SK-N-DZ (cell line): Measurements from ENCODE around the gene NR2E1.
A peak's percentile ranks its signal among the peaks of the same experiment; 100 is the strongest.

Experiments used
- DNase-seq: peaks from one replicate; pipeline ENCODE4 v3.0.0-alpha.2; 2015; ENCODE audit warnings: low spot score

Gene NR2E1

GRCh38 chr6:108156180-108156937 is 9.5 kb upstream of the NR2E1 start:
- no peak for DNase-seq

- no peak for DNase-seq
Measured at GRCh38 chr6:108156938-108157233, 8.9 kb upstream of the NR2E1 start.

DNA sequence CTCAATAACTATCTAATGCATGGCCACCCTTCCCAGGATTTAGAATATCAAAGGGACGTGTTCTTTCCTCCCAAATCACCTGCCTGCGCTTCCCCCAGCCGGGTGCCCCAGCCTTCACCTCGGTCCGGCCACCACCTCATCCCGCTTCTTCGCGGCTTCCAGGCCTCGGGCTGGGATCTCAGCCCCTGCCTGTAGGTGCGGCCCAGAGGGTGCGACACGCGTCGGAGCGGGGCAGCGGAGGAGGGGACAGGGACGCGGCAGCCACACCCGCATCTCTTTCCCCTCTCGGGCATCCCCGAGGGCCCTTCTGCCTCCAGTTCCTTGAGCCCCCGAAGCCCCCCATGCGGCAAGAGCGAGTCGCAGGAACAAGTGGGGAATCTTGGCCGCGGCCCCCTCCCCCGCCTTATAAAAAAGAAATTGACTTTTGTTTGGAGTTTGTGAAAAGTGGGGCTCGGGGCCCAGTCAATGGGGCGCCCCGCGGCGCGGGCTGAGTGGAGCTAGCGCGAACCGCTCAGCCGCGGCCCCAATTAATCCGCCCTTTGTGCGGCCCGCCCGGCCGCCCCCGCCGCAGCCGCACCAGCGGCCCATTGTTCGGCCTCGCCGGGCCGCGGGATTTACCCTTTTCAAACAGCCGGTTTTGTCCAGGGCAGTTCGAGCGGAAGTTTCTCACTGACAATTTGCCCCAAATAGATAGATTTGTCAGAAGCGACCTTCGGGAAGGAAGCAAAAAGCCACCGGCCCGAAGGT is 8.4 kb upstream of the NR2E1 start:
- no peak for DNase-seq

- no peak for DNase-seq
Measured at GRCh38 chr6:108157981-108158525, 7.8 kb upstream of the NR2E1 start.

DNA sequence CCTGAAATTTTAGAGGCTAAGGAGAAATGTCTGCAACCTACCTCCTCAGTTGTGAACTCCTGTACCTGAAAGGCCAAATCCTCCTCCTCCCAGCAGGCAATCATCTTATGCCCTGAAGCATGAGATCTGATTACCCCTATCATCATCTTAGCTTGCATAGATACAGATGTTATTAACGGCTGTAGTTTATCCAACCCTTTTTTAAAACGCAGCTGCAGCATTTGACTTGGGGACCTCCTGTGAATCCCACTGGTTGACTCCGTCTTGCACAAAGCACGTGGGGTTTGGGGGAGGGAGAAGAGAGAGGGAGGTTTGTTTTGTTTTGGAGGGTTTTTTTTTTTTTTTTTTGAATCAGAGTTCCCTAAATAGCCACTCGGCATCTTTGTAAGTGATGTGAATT is 5.8 kb upstream of the NR2E1 start:
- DNase-seq = no peak

DNA sequence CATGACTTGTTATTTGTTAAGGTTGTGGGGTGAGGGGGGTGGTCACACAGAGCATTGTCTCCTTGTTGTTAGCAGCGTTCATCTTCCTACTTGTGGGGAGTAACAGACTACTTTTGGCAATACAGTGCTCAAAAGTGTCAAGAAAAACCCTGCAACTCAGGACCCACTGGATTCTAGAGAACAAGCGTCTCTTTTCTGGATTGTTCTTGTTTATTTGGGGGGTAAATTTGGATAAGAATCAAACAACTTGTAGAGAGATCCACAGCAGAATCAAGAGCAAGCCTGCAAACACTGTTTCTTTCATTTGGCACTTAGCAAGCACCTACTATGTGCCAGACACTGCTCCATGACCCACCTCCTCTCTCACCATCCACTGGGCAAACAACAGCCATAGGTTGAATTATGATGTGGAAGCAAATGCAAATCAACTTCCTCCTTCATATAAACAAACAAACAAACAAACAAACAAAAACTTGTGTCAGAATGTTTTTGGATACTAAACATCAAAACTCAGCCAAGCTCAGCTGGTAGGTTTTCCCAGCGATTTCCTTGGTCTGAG is 4.0 kb upstream of the NR2E1 start:
- DNase-seq = no peak

- DNase-seq = no peak
Measured at GRCh38 chr6:108163267-108163643, 2.6 kb upstream of the NR2E1 start.

GRCh38 chr6:108163644-108164542 is 1.9 kb upstream of the NR2E1 start:
- DNase-seq = no peak

DNA sequence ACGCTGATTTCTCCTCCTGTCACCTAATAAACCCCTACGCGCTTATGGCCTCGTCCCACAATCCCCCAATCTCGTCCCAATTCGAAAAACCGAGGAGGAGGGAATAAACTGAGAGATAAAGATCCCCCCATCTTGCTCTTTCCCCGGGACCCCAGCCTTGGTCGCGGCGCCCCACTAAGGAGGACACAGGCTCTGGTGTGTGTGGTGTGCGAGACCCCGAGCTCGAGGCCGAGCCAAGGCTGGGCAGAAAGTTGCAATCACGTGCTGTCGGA is 1.3 kb upstream of the NR2E1 start:
- DNase-seq = no peak

DNA sequence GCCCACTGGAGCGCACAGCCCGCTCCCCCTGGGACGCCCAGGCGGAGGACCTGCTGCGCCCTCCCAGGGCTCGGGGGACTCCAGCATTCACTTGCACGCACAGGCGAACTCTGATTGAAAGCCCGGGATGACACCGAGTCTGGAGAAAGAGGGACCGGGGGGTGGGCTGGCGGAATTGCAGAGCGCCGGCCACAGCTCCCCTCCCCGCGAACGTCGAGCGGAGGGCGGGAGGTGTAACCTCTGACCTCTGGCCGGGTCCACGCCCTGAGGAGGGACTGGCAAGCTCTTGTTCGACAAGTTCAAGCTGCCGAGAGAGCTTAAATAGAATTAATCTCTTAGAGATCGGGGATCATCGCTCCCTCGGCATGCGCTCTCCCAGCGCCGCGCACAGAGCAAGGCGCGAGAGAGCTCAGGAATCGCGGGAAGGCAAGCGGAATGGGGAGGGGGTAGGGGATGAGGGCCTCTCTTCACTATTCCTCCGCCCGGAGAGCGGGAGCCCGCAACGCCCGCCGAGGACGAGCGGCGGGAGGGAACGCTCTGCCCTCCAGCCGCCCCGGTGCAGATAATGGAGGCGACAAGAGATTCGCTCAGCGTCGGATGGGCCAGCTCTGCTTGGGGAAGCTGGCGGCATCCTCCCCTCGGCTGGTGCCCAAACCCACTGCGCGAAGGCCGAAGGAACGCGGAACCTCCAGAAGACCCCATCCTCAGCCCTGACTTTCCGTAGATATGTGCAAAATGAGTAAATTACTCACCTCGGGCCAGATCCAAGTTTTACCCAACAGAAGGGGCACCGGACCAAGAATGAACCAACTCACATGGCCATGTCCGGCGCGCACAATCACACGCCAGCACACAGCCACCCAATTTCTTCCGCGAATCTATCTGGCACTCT is 761 bp upstream of the NR2E1 start:
- no peak for DNase-seq

DNA sequence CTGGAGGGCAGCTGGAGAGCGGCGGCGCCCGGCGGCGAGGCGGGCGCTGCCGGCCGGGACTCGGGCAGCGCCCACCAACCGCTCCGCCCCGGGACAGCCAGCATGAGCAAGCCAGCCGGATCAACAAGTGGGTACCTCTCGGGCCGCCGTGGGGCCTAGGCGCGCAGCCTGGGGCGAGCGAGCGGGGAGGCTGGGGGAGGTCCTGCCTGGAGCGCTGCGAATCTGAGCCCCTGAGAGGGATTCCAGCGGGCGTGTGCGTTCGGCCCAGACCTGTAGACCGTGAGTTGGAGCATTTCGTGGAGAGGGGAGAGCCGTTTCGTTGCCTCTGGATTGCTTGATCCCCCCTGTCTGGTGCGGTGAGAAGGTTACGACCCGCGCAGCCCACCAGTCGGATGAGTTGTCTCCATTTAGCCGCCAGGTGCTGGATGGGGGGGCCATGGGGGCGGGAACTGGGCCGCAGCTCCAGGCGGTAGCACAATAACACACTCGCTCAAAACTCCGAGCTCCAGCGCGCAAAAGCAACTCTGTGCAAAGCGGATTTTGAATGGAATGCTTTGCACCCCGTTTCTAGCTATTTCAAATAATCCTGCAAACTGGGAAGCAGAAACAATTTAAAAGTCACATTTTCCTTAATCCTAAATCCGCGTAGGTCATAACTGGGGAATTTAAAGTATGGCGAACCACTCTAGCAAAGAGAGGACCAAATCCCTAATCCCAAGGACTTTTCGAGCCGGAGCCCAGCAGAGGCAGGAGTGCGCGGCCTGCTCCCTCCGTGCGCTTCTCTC is 1.0 kb downstream of the NR2E1 start:
- no peak for DNase-seq

GRCh38 chr6:108167449-108168089 is 1.7 kb downstream of the NR2E1 start:
- no peak for DNase-seq

GRCh38 chr6:108168090-108168463 is 2.3 kb downstream of the NR2E1 start:
- no peak for DNase-seq

DNA sequence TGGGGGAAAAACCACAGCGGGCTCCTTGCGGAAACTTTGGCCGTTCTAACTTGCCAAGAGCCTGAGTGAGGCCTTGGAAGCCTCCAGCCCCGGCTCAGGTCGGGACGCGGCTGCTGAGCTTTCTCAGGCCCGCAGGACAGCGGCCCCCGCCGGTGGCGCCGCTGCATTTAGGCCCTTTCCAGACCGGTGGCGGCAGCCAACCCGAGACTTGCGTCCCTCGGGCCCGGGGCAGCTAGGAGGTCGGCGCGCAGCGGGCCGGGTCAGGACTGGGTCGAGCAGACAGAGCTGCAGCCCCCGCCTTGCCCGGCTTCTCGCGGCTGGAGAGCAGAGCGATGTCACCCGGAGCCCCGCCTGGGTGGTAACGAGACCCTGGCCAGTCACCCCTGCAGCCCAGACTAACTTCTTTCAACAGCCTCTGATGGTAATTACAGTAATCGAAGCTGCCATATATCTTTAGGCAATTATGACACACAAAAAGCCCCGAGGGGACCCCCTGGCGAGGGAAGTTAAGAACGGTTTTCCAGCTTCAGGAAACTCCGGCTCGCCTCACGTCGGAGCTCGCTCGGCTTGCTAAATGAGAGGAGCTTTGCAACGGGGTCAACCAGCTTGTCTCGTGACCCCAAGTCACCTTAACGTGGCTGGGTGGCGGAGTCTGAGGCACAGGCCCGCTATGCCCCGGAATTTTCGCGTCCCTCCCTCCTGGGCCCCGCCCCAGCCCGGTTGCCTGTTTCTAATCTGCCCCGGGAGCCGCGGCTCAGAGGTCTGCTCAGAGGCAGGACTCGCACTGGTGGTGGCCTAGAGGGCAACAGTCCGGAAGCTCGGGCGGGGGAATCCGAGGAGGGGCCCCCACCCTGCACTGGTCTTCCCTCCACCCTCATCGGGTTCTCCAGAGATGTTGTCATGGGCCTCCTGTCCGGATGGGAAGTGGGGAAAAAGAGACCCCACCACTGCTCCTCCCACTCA is 3.0 kb downstream of the NR2E1 start:
- DNase-seq = peak; percentile 37

DNA sequence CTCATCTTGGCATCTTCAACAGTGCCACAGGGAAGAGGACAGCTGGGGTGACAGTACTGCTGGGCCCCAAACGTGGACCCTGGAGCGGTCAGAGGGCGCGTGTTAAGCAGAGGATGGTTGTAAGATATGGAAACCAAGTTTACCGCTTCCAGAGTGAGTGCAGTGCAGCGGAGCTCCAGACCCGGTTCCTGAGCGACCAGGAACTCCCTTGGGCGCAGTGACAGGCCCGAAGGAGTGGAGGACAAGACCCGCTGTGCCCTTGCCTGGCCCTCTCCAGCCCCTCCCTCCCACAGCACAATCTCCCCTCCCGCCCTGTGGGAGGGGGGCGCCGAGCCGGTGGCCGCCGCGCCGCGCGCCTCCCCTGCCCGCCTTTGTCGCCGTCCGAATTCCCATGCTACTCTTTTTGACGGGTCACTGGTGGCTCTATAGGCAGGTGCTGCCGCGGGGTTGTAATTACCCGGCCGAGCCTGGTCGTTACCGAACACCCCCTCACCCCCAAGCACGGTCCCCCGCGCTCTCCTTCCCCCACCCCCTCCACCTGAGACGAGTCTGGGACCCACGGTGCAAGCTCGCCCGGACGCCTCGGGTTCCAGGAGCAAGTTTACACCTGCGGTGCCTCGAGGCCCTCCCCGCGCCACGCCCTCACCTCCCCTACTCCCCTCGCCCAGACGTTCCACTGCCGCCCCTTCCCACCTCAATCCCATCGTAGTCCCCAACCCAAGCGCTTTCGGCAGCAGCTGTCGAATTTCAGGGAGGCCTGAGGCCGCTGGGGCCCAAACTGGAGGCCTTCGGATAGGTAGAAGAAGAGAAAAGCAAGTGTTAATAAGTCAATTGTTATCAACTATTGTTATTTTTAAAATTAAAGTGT is 3.9 kb downstream of the NR2E1 start:
- no peak for DNase-seq

- DNase-seq = no peak
Measured at GRCh38 chr6:108170332-108171290, 4.8 kb downstream of the NR2E1 start.
